Epithelial cell of esophagus (primary cell): ENCODE results near the gene NDUFS6.

ENCODE experiments used
- DNase-seq: peaks from one replicate; pipeline ENCODE4 v3.0.0; 2010; ENCODE audit warnings: low read depth
- H3K4me3 ChIP-seq: 2 replicates; pipeline ENCODE4 v1.5.1; 2011; ENCODE audit warnings: mild to moderate bottlenecking, low read length, control low read depth
- CTCF ChIP-seq: IDR thresholded peaks from 2 replicates; pipeline ENCODE4 v1.5.1; 2011; ENCODE audit warnings: low read depth, mild to moderate bottlenecking, low read length, control low read depth, inconsistent platforms; ENCODE audit not compliant: insufficient read depth; ENCODE audit errors: missing control alignments

Gene NDUFS6

GRCh38 chr5:1856596-1857255 is 55.5 kb downstream of the NDUFS6 start:
- no peak for DNase-seq
- no peak overlapping the region for H3K4me3 ChIP-seq
- no peak for TF ChIP-seq CTCF

- no peak overlapping the region for H3K4me3 ChIP-seq
- no peak for DNase-seq
- TF ChIP-seq CTCF, result no peak
Measured at GRCh38 chr5:1857256-1857600, 56.0 kb downstream of the NDUFS6 start.

- TF ChIP-seq CTCF, result no peak
- no peak for DNase-seq
- no peak overlapping the region for H3K4me3 ChIP-seq
Measured at GRCh38 chr5:1858436-1858835, 57.2 kb downstream of the NDUFS6 start.

- TF ChIP-seq CTCF, result no peak
Measured at GRCh38 chr5:1859099-1859498, 57.9 kb downstream of the NDUFS6 start.

GRCh38 chr5:1860021-1860610 is 58.9 kb downstream of the NDUFS6 start:
- TF ChIP-seq CTCF, result no peak
- no peak overlapping the region for H3K4me3 ChIP-seq

More at GRCh38 chr5:1859099-1859498, 57.9 kb downstream of the NDUFS6 start:
- H3K4me3 ChIP-seq, result no peak overlapping the region
- no peak for DNase-seq

GRCh38 chr5:1860949-1861348 is 59.7 kb downstream of the NDUFS6 start:
- TF ChIP-seq CTCF, result no peak
- no peak for DNase-seq
- no peak overlapping the region for H3K4me3 ChIP-seq

More at GRCh38 chr5:1860021-1860610, 58.9 kb downstream of the NDUFS6 start:
- DNase-seq, result no peak
